Posterior cingulate gyrus (tissue), 11 donors: ENCODE data around the gene NR3C2.

Experiments used
- DNase-seq, 10 donors: peaks; one replicate each; pipeline versions ENCODE4 v3.0.0 to v3.0.0-alpha.2; 2020 to 2021; ENCODE audit warnings: mixed read lengths in 3 of 10
- intact Hi-C: fragments of 100-400 bp; cut with DNase I; formaldehyde crosslinking; loops from one replicate; pipeline ENCODE4 v1.15.1; 2023

The NR3C2 gene

DNA sequence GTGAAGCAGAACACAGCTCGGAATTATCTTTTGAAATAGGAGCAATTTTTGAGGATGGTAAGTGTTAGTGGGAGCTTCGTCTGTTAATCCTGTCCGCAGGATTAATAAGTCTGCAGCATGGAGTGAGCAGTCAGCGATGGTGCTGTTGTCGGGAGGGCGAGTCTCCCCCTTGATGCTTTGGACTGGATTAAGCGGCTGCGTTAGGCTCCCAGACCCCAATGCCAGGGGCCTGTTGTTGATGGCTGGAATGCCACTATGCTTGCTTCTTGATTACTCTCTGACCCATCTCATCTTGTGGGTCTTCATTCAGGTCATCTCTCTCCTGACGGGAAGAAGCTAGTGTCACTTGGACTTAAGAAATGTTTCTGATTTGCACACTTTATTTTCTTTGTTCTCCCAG is 377.8 kb downstream of the NR3C2 start:
- DNase-seq, result peak in 1 of 10 donors; percentile 72

GRCh38 chr4:148062301-148062950 is 379.8 kb downstream of the NR3C2 start:
- intact Hi-C loops, result no loop called here
- DNase-seq, result no peak

More for the DNA sequence above, 377.8 kb downstream of the NR3C2 start:
- intact Hi-C loops, result no loop called here

- intact Hi-C loops, result no loop called here
- DNase-seq, result peak in 1 of 10 donors; percentile 74
These were observed 380.4 kb downstream of the NR3C2 start for GRCh38 chr4:148061795-148062194.

- DNase-seq, result no peak
- intact Hi-C loops, result no loop called here
These were observed 381.1 kb downstream of the NR3C2 start for GRCh38 chr4:148061141-148061481.

- intact Hi-C loops, result no loop called here
- no peak for DNase-seq
These were observed 381.7 kb downstream of the NR3C2 start for GRCh38 chr4:148060264-148061140.

DNA sequence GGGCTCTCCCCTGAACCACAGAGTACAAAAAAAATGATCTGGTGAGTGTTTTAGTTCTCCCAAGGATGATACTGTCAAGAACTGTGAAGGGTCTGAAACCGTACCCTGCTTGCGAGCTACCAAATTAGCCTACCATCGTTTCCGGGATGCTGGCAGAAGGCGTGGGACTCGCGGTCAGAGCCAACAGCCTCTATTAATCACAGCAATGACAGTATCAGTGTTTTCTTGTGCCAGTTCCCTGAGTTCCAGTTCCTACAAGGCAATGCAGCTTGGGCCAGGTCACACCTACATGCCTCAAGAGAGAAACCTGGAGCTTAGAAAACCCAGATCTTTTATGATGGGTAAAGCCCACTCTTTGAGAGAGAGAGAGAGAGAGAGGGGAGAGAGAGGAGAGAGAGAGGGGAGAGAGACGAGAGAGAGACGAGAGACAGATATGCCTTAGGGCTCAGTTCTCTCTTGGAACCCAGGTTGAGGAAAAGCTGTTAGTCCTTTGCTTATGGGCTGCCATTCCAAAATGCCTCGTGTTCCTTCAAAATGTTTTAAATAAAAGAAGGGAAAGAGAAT is 382.5 kb downstream of the NR3C2 start:
- intact Hi-C loops, result no loop called here
- DNase-seq, result peak in 1 of 10 donors; percentile 53

DNA sequence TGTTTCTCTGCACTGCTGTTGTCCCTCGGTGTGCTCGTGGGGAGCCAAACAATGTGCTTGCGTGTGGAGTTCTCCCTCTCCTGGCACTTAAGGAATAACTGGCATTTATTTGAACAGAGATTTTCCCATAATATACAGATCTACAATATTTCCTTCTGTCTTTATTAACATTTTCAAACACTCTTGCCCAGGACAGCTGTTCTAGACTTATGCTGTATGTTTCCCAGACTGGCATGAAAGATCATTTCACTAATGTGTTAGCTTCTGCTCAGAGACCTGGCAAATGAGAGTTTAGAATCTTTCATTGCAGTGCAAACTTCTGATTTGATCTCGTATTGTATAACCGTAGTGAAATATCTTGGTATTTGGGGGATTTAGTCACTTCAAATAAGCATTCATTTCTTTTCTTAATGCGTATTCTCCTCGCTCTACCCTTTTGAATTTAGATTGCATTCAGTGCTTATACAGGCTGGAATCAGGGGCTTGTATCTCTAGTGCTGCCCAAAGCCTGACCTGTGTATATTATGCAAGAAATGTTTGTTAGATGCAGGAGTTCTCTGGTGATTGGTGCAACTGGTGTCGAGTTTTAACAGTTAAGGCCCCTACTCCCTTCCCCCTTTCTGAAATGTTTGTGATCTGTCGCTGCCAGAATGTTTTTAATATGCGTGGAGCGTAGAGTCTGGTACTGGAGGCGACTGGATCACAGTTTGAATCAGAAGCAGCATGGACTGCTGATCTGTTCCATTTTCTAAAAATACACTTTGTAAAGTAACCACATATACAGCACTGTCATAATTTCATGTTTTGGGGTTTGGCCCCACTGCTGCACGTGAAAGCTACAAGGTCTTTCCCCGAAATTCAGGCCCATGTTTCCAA is 384.0 kb downstream of the NR3C2 start:
- peak in 1 of 10 donors; percentile 72 for DNase-seq
- intact Hi-C loops, result no loop called here

GRCh38 chr4:148057516-148057915 is 384.7 kb downstream of the NR3C2 start:
- DNase-seq, result peak in 1 of 10 donors; percentile 59
- intact Hi-C loops, result no loop called here

GRCh38 chr4:148056879-148057278 is 385.3 kb downstream of the NR3C2 start:
- intact Hi-C loops, result no loop called here
- peak in 5 of 10 donors; percentile 37 to 79 (median 43) for DNase-seq

DNA sequence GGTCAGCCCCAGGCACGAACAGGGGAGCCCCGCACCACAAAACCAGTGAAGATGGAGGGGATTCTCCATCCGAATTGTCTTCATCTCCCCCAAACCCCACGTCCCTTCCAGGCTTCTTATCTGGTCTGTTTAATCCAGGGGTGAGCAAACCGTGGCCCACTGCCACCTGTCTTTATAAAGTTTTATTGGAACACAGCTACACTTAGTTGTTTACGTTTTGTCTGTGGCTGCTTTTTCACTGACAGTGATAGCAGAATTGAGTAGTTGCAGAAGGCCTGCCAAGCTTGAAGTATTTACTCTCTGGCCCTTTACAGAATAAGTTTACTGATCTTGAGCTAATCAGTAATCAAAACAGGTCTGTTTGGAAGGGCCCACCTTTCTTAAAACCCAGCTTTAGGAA is 386.4 kb downstream of the NR3C2 start:
- intact Hi-C loops, result no loop called here
- no peak for DNase-seq

- intact Hi-C loops, result no loop called here
- DNase-seq, result no peak
These were observed 387.9 kb downstream of the NR3C2 start for GRCh38 chr4:148054275-148054674.

DNA sequence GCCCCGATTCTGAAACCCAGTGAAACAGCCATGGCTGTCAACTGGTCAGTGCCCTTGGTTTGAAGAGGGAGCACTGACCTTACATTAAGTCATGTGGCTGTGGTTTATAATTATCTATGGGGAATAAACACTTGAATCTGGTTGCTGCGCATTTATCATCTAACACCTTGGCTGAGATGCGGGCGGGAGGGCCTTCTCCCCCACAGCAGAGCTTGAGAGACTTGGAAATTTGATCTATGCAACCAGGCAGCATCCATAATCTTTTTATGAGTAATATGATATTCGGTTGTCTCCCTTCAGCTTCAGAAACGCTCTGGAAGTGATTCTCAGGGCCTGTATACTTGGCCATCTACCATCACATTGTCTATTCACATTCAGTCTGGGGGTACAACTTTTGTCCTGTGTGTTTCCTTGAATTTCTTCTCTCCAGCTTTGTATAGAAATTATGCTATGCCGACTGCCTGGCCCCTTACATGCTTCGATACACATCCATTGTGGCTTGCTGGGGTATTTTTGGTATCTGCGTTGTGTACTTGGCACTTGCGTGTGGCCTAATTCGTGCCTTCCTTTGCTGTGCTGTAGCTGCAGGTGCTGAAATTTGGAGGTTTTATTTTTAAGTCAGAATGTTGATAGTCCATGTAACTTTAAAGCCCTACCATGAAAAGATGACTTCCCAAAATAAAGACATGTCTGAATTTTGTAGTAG is 388.8 kb downstream of the NR3C2 start:
- DNase-seq, result no peak
- intact Hi-C loops, result no loop called here

DNA sequence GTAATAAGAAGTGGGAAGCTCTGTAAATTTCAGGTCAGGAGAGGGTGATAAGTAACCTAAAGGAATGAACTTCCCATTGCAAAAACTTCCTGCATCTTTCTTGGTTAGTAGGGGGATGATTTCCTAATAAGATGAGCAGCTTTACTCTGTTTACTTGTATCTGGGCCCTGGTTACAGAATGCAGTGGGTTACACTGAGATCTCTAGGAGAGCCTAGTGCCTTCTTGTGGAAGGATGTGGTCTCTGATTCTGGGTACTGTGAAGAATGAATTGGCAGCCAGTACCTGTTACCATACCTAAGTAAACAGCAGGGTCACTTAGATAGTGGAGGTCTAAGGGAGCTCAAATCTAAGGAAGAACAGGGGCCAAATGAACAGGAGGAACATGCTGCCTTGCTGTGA is 389.8 kb downstream of the NR3C2 start:
- intact Hi-C loops, result no loop called here
- no peak for DNase-seq

- intact Hi-C loops, result no loop called here
These were observed 390.8 kb downstream of the NR3C2 start for GRCh38 chr4:148051403-148051802.

GRCh38 chr4:148048598-148048997 is 393.6 kb downstream of the NR3C2 start:
- intact Hi-C loops, result no loop called here
- DNase-seq, result no peak

More at GRCh38 chr4:148051403-148051802, 390.8 kb downstream of the NR3C2 start:
- no peak for DNase-seq

- DNase-seq, result no peak
- intact Hi-C loops, result no loop called here
These were observed 397.3 kb downstream of the NR3C2 start for GRCh38 chr4:148044912-148045352.

DNA sequence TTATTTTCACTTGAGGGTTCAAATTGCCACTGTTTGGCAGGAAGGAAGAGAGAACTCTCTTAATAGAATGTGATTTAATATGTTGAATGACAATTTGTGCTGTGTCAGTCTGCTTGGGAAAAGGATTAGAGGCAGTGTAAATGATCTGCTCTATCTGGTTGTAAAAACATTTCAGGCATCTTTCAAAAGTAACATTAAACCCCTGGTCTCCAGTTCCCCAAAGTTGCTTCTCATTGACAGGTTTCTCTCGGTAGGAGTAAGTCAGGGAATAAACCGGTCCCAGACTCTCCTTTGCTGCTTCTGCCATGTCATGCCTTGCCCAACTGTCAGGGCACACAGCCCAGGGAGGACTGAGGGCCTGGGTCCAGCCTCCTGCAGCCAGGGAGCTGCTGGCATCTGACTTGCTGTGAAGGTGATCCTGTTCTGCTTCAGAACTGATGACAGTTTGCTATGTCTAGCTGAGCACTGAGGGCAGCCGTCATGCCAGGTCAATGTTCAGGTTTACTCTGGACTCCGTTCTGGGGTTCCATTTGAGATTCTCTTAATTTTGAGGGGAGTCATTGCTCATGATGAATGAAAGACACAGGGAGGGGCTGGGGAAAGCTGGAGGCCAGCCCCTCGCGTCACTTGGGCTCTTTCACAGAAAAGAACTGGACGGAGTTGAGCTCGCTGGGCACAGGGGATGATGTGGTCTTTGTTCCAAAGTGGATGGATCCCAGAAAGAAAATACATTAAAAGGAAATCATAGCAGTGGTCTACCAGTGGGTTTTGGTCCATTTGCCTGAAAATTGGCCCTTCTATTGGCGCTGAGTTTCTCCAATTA is 397.9 kb downstream of the NR3C2 start:
- intact Hi-C loops, result no loop called here
- peak in 1 of 10 donors; percentile 19 for DNase-seq

DNA sequence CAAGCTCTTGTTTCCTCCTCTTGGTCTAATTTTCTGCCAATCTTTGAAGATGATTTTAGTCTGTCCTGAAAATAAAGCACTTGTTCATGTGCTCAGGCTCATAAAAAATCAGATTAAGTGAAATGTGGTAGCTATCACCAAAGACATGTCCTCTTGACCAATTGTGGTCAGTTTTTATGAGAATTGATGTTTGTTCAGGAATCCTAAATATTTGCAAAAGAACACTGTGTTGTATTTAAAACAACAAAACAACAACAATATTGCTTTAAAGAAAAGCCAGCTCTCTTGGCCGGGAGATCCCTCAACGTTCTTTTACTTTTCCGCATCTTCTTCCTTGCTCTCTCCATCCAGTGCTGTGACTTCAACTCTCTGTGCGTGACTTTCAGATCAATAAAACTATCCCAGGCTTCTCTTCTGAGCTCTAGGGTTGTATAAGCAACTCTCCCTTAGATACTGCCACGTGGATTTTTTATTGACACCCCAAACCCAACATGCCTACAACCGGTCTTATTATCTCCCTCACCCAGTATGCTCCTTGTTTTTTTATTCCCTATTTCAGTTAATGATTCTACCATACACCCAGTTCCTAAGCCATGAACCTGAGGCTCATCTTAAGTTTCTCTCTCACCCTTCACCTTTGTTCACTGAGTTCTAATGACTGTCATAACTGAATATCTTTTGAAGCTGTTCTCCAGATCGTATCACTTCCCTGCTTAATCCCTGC is 400.4 kb downstream of the NR3C2 start:
- no peak for DNase-seq
- intact Hi-C loops, result no loop called here
